ENCODE results near the gene SBNO2.

DNA sequence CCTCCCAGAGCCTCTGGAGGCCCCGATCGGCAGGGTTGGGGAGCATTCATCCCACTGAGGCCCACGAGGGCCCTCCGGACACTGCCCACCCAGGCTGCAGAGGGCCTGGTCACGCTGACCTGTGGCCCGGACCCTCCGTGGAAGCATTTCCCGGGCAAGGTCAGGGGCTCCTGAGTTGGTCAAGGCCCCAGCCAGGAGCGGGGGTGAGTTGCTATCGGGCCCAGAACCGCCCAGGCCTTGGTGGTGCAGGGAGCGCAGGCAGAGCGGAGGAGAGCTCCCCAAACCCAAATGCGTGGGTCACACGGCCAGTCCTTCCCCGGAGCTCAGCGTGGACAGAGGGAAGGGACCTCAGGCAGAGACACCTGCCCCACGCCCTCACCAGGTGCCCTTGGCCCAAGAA is 44.5 kb downstream of the SBNO2 start:
- no peak for TF ChIP-seq POLR2A (IDR thresholded peaks at IDR 0.05)
- TF ChIP-seq, protein P1, sequence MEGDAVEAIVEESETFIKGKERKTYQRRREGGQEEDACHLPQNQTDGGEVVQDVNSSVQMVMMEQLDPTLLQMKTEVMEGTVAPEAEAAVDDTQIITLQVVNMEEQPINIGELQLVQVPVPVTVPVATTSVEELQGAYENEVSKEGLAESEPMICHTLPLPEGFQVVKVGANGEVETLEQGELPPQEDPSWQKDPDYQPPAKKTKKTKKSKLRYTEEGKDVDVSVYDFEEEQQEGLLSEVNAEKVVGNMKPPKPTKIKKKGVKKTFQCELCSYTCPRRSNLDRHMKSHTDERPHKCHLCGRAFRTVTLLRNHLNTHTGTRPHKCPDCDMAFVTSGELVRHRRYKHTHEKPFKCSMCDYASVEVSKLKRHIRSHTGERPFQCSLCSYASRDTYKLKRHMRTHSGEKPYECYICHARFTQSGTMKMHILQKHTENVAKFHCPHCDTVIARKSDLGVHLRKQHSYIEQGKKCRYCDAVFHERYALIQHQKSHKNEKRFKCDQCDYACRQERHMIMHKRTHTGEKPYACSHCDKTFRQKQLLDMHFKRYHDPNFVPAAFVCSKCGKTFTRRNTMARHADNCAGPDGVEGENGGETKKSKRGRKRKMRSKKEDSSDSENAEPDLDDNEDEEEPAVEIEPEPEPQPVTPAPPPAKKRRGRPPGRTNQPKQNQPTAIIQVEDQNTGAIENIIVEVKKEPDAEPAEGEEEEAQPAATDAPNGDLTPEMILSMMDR (IDR thresholded peaks at IDR 0.05 in 4 of 5, conservative IDR thresholded peaks at IDR 0.05 in 1 of 5): no peak
